AG09319 (cell line): ENCODE results near the gene BRINP1.

Source experiments
- DNase-seq: peaks from one replicate; pipeline ENCODE4 v3.0.0-alpha.2; 2010; ENCODE audit warnings: low read depth; ENCODE audit errors: extremely low read depth
- TF ChIP-seq, protein P1 (sequence below): IDR thresholded peaks from 2 replicates; pipeline ENCODE4 v1.5.1; 2011; ENCODE audit warnings: low read depth, mild to moderate bottlenecking, inconsistent platforms, low read length, moderate library complexity

Gene BRINP1

DNA sequence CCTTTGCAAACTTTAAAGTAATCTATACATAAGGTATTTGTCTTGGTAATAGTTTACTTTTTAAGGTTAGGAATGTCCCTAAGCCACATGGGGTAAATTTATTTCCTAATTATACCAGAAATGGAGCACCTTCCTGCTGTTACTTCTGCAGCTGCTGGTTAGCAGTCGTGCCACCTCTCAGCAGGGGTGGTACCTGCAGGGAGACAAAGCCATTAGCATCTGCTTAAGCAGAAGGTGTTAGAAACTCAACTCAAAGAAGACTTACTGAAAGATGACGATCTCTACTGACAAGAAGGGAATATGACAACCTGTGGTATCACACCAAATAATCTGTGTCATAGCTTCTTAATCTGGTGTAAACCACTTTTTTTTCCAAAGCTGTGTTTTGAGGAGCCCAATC lies 173.7 kb downstream of the BRINP1 start:
- TF ChIP-seq, protein P1, sequence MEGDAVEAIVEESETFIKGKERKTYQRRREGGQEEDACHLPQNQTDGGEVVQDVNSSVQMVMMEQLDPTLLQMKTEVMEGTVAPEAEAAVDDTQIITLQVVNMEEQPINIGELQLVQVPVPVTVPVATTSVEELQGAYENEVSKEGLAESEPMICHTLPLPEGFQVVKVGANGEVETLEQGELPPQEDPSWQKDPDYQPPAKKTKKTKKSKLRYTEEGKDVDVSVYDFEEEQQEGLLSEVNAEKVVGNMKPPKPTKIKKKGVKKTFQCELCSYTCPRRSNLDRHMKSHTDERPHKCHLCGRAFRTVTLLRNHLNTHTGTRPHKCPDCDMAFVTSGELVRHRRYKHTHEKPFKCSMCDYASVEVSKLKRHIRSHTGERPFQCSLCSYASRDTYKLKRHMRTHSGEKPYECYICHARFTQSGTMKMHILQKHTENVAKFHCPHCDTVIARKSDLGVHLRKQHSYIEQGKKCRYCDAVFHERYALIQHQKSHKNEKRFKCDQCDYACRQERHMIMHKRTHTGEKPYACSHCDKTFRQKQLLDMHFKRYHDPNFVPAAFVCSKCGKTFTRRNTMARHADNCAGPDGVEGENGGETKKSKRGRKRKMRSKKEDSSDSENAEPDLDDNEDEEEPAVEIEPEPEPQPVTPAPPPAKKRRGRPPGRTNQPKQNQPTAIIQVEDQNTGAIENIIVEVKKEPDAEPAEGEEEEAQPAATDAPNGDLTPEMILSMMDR = no peak
- DNase-seq = no peak

DNA sequence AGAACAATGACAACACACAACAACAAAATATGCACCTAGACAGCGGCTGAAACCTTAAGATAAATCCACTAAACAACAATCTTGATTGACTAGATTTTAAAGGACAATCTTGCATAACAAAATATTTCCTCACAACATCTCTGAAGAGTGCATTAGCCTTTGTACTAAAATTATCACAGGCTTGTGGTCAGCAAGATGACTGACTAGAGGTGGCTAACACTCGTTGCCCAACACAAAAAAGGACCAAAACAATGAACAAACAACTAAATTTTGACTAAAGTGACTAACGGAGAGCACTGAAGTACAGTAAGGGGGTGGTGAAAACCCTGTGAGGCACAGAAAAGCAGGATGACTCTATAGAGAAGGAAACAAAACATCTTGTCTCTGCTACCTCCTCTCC lies 183.9 kb downstream of the BRINP1 start:
- TF ChIP-seq, protein P1 = no peak
- DNase-seq = no peak

DNA sequence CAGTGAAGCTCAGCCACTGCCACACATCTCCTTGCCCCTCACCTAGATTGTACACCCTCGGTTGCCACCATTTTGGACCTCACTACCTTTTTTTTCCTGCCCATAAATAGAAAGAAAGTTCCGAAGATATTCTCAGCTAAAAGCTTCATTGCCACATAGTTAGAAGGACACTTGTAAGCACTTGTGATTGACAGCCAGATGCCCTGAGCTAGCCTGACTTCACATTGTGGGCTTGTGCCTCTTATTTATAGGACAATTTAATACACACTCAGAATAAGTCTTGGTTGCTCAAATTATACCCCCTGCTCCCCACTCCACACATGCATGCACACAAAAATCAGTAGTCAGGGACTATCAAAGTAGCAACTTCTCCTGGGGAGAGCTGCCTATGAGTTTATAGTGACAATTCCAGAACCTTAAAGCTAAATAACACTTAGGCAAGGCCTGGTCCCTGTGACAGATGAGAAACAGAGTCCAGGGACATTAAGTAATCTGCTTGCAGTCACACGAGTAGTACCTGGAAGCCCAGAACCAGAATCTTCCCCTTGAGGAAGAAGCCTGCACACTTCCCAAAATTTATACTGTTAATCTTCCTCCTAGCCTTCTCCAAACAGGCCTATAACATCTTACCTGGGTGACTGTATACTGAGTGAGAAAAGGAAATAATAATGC lies 184.8 kb downstream of the BRINP1 start:
- no peak for DNase-seq
- TF ChIP-seq, protein P1 = no peak

DNA sequence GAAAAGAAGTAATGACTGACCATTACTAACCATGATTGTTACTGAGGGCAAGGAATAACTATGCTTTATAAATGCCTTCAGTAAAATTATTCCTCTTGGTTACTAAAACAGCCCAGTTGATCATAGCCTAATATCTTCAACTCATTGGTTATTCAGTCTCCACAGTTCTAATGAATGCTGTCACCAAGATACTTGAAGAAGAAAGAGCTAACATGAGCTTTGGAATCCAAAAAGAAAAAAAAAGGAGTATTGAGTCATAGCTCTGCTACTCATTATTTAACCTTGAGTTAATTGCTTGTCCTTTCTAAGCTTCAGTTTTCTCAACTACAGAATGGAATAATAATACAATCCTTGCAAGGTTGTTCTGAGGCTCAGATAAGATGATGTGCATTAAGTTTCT lies 187.7 kb downstream of the BRINP1 start:
- no peak for DNase-seq
- TF ChIP-seq, protein P1 = no peak

DNA sequence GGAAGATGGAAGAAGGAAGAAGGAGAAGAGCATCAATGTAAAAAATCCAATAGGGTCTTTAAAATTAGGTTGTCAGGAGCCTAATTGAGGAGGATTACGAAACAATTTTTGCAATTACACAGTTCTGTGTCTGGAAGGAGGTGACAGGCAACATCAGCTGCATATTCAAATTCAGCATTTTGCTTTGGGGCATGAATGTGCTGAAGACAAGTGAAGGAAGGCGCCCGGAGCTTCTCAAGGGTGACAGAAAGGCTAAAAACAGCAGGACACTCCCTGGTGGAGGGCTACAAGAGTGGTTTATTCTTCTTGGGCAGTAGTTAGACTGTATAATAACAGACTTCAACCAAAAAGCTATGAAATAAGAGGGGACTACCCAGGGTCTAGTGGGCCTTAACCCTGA lies 188.3 kb downstream of the BRINP1 start:
- DNase-seq = no peak
- TF ChIP-seq, protein P1 = no peak

DNA sequence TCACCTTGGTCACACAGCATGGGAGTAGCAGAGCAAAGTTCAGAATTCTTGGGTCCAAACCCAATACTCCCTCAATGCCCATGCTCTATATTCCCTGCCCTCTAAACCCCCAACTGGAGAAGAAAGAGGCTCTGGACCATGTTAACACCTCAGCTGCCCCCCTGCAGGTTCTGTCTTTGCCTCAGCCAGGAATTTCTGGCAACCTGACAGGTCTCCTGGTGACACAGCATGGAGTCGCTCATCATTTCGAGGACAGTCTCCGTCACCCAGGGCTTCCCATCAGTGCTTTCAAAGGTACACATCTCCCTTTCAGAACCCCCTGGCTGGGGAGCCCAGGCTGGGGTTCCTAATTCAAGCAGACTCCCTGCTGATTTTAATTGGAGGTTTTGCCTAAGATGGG lies 189.5 kb downstream of the BRINP1 start:
- no peak for DNase-seq
- TF ChIP-seq, protein P1 = no peak

DNA sequence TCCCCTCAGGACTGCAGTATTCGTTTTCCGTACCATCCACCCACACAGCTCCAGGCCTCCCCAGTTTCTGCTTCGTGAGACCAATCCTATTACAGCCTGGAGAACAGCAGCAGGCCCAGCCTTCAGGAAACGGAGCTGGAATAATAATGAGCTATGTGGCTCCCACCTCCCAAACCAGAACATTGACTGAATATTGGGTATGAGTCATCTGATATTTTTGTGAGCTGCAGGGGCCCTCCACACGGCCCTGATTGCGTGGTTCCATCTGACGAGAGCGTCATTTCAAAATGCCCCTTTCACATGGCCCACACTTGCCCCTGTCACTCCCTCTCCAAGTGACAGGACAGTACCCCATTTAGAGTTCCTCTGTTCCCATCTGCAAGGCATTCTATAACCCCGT lies 192.0 kb downstream of the BRINP1 start:
- no peak for DNase-seq
- TF ChIP-seq, protein P1 = no peak
